Skeletal muscle tissue (tissue), 4 donors: Measurements from ENCODE around the gene ADA. TPM values are rescaled to one million over a fixed set of nuclear protein-coding genes. Genes with fewer than 3 reads are reported as not detected.

Experiments used
- H3K27ac ChIP-seq: one replicate; pipeline ENCODE4 v1.7.0; 2013; ENCODE audit warnings: mild to moderate bottlenecking, low read depth, low read length, inconsistent platforms
- H3K27me3 ChIP-seq, 3 donors: one replicate each; pipeline ENCODE4 v1.7.0; 2013; ENCODE audit warnings: low read length in 3 of 3; ENCODE audit not compliant: control insufficient read depth in 3 of 3, insufficient read depth in 3 of 3
- H3K36me3 ChIP-seq, 3 donors: one replicate each; pipeline ENCODE4 v1.7.0; 2013; ENCODE audit warnings: low read length in 3 of 3; ENCODE audit not compliant: control insufficient read depth in 3 of 3, insufficient read depth in 3 of 3
- H3K4me1 ChIP-seq, 3 donors: one replicate each; pipeline ENCODE4 v1.7.0; 2013; ENCODE audit warnings: low read length in 3 of 3, mild to moderate bottlenecking in 3 of 3; ENCODE audit not compliant: control insufficient read depth in 3 of 3, insufficient read depth in 3 of 3
- H3K4me3 ChIP-seq, 3 donors: one replicate each; pipeline ENCODE4 v1.7.0; 2013; ENCODE audit warnings: low read length in 3 of 3
- H3K9ac ChIP-seq, 3 donors: one replicate each; pipeline ENCODE4 v1.7.0; 2013; ENCODE audit warnings: low read length in 3 of 3, mild to moderate bottlenecking in 3 of 3, moderate library complexity in 2 of 3, low read depth in 1 of 3
- H3K9me3 ChIP-seq, 3 donors: one replicate each; pipeline ENCODE4 v1.7.0; 2013; ENCODE audit warnings: low read length in 3 of 3; ENCODE audit not compliant: control insufficient read depth in 3 of 3
- total RNA-seq: library from RNA; depleted of rRNA; stranded (reverse); fragments of >200 nt; gene quantifications from one replicate; pipeline ENCODE4 v1.2.3, GENCODE V29; 2014
- donor health status: Osteomylitis.

ADA gene
- total RNA-seq, 1 donor from 2014 or later, result 3.7 TPM

DNA sequence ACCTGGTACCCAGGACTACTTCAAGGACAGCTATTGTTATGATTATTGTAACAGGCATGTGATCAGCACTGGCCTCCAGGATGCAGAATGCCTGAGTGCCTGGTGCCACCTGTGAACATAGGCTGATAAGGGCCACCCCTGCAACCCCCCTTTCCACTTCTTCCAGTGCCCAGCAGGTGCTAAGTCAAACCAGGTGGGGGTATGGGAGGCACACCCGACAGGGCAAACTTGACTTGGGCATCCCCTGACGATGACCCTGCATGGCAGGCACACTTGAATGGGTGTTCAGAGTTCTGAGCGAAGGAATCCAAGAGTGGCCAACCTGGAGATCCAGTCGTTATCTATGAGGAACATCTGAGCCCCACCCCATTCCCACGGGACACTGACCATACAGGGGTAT is 3.4 kb downstream of the ADA start:
- H3K9ac ChIP-seq, result no peak overlapping the region
- no peaks in the 10 kb centered on the region for H3K9me3 ChIP-seq
- H3K27me3 ChIP-seq, result peaks cover 0 to 9% (median 0%) of the 10 kb centered on the region in 3 donors
- H3K4me3 ChIP-seq, result no peak overlapping the region
- H3K4me1 ChIP-seq, result peaks cover 44 to 54% (median 52%) of the 10 kb centered on the region in 3 donors
- no peaks in the 10 kb centered on the region for H3K36me3 ChIP-seq
- H3K27ac ChIP-seq, result no peak overlapping the region

DNA sequence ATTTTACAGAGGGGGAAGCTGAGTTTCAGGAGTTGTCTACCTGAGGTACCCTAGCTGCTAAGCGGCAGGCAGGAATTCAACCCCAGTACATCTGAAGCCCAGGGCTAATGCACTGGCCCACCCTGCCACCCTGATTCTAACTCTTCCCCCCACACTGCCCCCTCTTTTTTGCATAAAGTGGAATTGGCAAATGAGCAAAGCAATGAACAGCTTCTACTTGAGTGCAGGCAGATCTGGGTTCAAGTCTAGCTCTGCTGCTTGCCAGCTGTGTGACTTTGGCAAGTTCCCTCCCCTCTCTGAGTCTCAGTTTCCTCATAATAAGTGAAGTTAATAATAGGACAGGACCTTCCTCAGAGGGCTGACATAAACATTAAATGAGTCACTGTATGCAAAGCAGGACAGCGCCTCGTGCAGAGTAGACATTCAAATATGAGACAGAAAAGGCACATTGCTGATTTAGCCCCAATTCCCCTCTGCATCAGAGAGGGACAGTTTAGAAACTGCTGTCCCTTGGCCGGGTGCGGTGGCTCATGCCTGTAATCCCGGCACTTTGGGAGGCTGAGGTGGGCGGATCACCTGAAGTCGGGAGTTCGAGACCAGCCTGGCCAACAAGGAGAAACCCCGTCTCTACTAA is 4.7 kb downstream of the ADA start:
- H3K9me3 ChIP-seq, result no peaks in the 10 kb centered on the region
- H3K27ac ChIP-seq, result peak overlapping the region; percentile 44
- H3K36me3 ChIP-seq, result no peaks in the 10 kb centered on the region
- H3K27me3 ChIP-seq, result peaks cover 0 to 9% (median 0%) of the 10 kb centered on the region in 3 donors
- H3K4me3 ChIP-seq, result no peak overlapping the region
- H3K4me1 ChIP-seq, result peaks cover 53 to 64% (median 60%) of the 10 kb centered on the region in 3 donors
- H3K9ac ChIP-seq, result no peak overlapping the region

DNA sequence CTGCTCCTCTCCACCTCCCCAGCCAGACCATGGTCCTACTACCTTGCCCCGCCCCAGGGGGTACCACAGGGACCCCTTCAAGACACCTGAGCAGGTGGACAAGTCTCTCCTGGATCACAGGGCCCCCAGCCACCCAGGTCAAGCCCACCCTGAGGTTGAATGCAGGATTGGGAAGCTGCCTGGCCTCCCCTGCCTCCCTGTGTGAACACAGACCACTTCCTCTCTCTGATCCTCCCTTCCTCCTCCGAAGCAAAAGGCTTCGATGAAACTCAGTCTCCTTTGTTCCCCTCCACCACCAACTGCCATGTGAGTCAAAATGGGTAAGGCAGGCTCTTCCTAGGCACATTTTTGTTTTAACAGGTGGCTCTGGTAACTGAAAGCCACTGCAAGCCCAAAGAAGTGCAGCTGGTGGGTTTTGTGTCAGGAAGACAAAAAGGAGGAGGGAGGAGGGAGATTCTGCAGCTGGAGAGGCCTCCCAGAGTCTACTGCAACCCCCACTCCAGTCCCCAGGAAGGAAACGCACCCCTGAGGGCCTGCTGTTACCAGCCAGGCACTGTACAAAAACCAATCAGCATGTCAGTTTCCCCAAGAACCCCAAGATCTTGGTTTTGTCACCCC is 5.4 kb downstream of the ADA start:
- no peaks in the 10 kb centered on the region for H3K9me3 ChIP-seq
- H3K27ac ChIP-seq, result peak overlapping the region; percentile 44
- H3K4me3 ChIP-seq, result no peak overlapping the region
- peaks cover 0 to 7% (median 0%) of the 10 kb centered on the region in 3 donors for H3K27me3 ChIP-seq
- peaks cover 55 to 61% (median 57%) of the 10 kb centered on the region in 3 donors for H3K4me1 ChIP-seq
- H3K36me3 ChIP-seq, result no peaks in the 10 kb centered on the region
- no peak overlapping the region for H3K9ac ChIP-seq

DNA sequence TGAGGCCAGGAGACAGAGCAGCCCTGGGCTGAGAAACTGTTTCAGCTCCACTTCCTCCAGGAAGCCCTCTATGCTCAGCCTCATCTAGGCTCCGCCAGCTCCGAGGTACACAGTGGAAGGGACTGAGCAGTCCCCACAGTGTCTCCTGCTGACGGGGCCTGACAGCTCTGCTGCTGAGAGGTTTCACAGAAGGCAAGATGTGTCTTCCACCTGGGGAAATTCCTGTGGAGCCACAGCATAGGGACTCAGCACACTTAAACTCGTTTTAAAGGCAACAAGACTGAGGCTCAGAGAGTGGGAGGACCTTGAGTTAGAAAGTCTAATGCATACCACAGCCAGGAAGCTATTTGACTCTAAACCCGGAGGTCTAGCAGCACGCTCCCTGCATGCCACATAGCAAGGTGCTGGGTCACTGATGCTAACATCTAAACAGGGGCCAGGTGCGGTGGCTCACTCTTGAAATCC is 6.8 kb downstream of the ADA start:
- H3K36me3 ChIP-seq, result peaks cover 0 to 2% (median 1%) of the 10 kb centered on the region in 3 donors
- peaks cover 49 to 53% (median 52%) of the 10 kb centered on the region in 3 donors for H3K4me1 ChIP-seq
- peak overlapping the region; percentile 79 for H3K27ac ChIP-seq
- no peak overlapping the region for H3K4me3 ChIP-seq
- no peaks in the 10 kb centered on the region for H3K27me3 ChIP-seq
- H3K9me3 ChIP-seq, result no peaks in the 10 kb centered on the region
- H3K9ac ChIP-seq, result peak overlapping the region in 1 of 3 donors; percentile 23

DNA sequence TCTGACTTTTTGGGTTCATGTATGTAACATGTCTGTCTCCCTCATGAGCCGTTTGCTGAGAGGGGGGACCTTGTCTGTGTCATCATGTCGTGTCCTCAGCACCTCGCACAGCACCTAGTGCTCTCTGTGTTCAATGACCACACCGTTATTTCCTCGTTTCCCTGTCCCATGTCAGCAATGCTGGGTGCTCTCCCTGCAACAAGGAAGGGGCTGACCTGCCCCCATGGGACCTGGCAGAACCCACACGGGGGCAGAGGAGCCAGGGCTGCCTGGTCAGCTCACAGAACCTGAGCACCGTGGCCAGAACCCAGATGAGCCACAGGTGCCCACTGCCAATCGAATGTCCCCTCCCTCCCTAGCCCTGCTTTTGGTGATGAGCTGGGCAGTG is 7.3 kb downstream of the ADA start:
- Histone ChIP-seq H3K9me3 (no peaks in the 10 kb centered on the region), H3K27me3 (no peaks in the 10 kb centered on the region), H3K36me3 (peaks cover 0 to 2% (median 2%) of the 10 kb centered on the region in 3 donors), H3K27ac (peak overlapping the region; percentile 79), H3K4me3 (no peak overlapping the region), H3K9ac (peak overlapping the region in 1 of 3 donors; percentile 23), H3K4me1 (peaks cover 46 to 51% (median 50%) of the 10 kb centered on the region in 3 donors)

DNA sequence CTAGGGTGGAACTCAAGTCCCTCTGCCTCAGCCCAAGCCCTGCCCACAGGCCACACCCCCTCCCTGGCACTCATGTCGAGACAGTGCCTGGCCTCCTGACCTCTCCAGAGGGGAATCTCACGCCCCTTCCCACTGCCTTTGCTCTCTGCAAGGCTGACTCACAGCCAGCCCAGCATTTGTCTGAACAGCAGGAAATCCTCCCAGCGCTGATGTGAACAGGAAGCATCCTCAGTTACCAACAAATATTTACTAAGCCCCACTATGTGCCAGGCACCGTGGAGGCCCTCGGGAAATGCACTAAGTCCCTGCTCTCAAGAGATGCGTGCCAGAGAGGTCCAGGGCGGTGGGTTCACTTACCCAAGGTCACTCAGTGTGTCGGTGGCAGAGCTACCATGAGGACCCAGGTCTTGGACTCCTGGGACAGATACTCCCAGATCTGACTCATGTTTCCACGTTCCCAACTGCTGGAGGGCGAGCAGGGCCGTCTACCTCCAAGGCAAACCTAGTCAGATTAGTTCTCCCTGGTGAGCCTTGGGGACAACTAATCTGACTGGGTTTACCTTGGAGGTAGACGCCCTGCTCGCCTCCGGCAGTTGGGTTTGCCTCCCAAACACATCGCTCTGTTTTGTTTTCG is 7.8 kb downstream of the ADA start:
- peak overlapping the region; percentile 79 for H3K27ac ChIP-seq
- peaks cover 0 to 2% (median 2%) of the 10 kb centered on the region in 3 donors for H3K36me3 ChIP-seq
- peak overlapping the region in 1 of 3 donors; percentile 23 for H3K9ac ChIP-seq
- H3K27me3 ChIP-seq, result no peaks in the 10 kb centered on the region
- no peaks in the 10 kb centered on the region for H3K9me3 ChIP-seq
- H3K4me1 ChIP-seq, result peaks cover 43 to 47% (median 46%) of the 10 kb centered on the region in 3 donors
- peak overlapping the region in 2 of 3 donors; percentile 3 to 27 for H3K4me3 ChIP-seq

DNA sequence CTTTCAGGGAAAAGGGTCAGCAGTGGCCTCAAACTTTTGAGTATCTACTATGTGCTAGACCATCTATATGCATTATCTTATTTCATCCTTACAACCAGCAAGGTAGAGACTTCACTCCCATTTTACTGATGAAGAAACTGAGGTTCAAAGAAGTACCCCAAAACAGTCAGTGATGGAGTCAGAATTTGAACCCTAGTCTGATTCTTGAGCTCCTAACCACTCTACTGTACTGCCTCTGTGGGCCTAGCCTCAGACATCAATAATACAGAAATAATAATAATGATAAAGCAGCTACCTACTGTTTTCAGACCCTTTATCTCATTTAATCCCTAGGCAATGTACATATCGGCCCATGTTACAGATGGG is 8.4 kb downstream of the ADA start:
- Histone ChIP-seq H3K9ac (peak overlapping the region in 1 of 3 donors; percentile 33), H3K9me3 (no peaks in the 10 kb centered on the region), H3K27me3 (no peaks in the 10 kb centered on the region), H3K36me3 (peaks cover 0 to 2% (median 2%) of the 10 kb centered on the region in 3 donors), H3K4me1 (peaks cover 39 to 48% (median 43%) of the 10 kb centered on the region in 3 donors), H3K27ac (peak overlapping the region; percentile 79), H3K4me3 (peak overlapping the region in 2 of 3 donors; percentile 3 to 59)

DNA sequence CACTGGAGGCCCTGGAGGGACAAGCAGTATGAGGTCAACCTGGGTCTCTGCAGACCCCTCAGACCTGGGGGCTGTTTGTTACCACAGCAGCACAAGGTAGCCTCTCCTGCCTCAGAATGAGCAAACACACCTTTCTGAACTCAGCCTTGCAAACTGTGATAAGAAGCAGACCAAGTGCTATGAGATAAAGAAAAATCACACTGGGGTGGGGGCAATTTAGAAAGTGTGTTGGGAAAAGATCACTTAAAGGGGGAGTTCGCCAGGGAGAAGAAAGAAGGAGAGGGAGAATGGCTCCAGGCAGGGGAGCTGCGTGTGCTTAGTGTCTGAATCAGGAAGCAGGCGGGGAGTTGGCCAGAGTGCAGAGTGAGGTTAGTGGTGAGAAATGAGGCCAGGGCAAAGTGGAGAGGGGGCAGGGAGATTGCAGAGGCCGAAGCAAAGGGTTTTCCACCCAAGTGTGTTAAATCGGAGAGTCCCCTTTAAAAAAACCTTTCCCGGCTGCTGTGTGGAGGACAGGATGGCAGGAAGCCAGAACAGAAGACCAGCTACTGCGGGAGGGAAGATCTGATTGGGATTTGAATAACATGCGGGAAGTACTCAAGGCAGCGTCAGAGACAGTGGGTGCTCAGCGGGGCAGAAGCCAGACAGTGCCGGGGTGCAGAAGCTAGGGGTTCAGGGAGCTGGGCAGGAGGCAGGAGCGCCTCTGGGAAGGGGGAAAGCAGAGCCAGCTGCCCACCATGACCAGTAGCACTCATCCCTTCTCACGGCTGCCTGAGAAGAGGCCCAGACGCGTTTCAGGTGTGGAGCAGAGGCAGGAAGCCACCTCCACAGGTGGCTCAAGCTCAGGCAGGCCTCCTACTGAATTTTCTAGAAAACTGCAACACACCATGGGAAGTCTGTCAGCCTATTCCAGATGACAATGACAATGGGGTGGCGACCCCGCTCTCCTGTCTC is 9.0 kb downstream of the ADA start:
- Histone ChIP-seq H3K9me3 (no peaks in the 10 kb centered on the region), H3K4me3 (peak overlapping the region; percentile 4 to 63 (median 59)), H3K36me3 (peaks cover 0 to 2% (median 2%) of the 10 kb centered on the region in 3 donors), H3K27me3 (no peaks in the 10 kb centered on the region), H3K27ac (peak overlapping the region; percentile 79), H3K9ac (peak overlapping the region; percentile 16 to 69 (median 64)), H3K4me1 (peaks cover 38 to 51% (median 48%) of the 10 kb centered on the region in 3 donors)

DNA sequence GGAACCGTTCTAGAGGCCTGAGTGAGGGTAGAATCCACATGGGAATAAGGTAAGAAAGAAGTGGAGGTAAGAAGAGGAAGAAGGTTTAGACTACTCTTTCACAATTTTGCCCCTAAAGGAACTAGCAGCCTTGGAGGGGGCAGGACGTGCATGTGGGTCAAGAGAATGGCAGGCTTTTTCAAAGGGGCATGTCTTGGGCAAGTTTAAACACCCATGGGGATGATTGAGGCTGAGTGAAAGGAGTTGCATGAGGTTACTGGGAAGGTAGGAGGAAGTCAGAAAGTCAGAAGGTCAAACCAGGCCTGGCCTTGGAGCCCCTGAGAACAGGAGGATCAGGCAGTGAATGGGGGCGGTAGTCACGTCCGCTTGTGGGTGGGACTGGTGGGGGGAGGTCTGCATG is 10.2 kb downstream of the ADA start:
- H3K27ac ChIP-seq, result no peak overlapping the region
- H3K27me3 ChIP-seq, result no peaks in the 10 kb centered on the region
- H3K4me1 ChIP-seq, result peaks cover 34 to 50% (median 47%) of the 10 kb centered on the region in 3 donors

More for the DNA sequence above, 10.2 kb downstream of the ADA start:
- Histone ChIP-seq H3K36me3 (peaks cover 0 to 2% (median 2%) of the 10 kb centered on the region in 3 donors), H3K9ac (no peak overlapping the region), H3K4me3 (no peak overlapping the region), H3K9me3 (no peaks in the 10 kb centered on the region)
